Measurements from ENCODE around the gene AKT1. TPM values are rescaled to one million over a fixed set of nuclear protein-coding genes. Genes with fewer than 3 reads are reported as not detected.

Gene AKT1
- total and polyA plus RNA-seq, 2 of the 13 experiments (the other 11 are each of a cell fraction or from before 2014, with no cell fraction given) = 96.2 to 116 TPM

DNA sequence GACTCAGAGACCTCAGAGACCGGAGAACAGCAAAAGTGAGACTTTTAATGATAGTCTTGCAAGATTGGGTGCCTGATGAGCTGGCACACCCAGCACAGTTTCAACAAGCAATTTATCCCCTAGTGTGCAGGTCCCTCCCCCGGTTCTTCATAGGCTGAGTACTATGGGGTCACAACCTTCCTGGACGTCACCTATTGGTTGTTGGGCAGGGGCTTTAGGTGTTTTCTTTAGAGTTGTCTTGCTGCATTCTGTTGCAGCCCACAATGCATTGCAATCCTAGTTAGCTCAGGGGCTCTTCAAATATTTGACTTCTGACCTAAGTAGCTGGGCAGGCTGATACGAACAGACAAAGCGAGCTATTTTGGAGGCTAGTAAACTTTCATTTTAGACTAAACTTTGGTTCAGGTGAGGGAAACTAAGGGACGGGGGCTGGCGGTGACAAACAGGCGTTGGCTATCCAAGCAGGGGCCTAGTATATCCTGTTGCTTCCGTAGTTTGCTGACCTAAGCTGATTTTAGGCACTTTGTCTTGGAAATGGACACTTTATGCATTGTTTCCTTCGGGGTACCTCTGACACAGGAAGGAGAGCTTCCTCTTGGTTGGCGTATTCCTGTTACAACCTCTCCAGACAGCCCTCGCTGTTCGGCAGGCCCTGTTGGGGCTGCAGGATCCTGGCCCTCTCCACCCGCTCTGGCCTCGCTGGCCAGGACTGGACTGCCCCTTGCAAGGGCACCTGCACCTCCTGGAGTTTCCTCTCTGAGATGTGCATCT lies 28.5 kb downstream of the AKT1 start (continued):
- TF ChIP-seq, protein P1, sequence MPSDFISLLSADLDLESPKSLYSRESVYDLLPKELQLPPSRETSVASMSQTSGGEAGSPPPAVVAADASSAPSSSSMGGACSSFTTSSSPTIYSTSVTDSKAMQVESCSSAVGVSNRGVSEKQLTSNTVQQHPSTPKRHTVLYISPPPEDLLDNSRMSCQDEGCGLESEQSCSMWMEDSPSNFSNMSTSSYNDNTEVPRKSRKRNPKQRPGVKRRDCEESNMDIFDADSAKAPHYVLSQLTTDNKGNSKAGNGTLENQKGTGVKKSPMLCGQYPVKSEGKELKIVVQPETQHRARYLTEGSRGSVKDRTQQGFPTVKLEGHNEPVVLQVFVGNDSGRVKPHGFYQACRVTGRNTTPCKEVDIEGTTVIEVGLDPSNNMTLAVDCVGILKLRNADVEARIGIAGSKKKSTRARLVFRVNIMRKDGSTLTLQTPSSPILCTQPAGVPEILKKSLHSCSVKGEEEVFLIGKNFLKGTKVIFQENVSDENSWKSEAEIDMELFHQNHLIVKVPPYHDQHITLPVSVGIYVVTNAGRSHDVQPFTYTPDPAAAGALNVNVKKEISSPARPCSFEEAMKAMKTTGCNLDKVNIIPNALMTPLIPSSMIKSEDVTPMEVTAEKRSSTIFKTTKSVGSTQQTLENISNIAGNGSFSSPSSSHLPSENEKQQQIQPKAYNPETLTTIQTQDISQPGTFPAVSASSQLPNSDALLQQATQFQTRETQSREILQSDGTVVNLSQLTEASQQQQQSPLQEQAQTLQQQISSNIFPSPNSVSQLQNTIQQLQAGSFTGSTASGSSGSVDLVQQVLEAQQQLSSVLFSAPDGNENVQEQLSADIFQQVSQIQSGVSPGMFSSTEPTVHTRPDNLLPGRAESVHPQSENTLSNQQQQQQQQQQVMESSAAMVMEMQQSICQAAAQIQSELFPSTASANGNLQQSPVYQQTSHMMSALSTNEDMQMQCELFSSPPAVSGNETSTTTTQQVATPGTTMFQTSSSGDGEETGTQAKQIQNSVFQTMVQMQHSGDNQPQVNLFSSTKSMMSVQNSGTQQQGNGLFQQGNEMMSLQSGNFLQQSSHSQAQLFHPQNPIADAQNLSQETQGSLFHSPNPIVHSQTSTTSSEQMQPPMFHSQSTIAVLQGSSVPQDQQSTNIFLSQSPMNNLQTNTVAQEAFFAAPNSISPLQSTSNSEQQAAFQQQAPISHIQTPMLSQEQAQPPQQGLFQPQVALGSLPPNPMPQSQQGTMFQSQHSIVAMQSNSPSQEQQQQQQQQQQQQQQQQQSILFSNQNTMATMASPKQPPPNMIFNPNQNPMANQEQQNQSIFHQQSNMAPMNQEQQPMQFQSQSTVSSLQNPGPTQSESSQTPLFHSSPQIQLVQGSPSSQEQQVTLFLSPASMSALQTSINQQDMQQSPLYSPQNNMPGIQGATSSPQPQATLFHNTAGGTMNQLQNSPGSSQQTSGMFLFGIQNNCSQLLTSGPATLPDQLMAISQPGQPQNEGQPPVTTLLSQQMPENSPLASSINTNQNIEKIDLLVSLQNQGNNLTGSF (CRISPR knock-in tag; IDR thresholded peaks at IDR 0.05) = no peak
- TF ChIP-seq, protein P2, sequence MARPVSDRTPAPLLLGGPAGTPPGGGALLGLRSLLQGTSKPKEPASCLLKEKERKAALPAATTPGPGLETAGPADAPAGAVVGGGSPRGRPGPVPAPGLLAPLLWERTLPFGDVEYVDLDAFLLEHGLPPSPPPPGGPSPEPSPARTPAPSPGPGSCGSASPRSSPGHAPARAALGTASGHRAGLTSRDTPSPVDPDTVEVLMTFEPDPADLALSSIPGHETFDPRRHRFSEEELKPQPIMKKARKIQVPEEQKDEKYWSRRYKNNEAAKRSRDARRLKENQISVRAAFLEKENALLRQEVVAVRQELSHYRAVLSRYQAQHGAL (CRISPR knock-in tag; IDR thresholded peaks at IDR 0.05; ENCODE audit: not compliant biosample characterization) = no peak
- TF ChIP-seq, protein P3, sequence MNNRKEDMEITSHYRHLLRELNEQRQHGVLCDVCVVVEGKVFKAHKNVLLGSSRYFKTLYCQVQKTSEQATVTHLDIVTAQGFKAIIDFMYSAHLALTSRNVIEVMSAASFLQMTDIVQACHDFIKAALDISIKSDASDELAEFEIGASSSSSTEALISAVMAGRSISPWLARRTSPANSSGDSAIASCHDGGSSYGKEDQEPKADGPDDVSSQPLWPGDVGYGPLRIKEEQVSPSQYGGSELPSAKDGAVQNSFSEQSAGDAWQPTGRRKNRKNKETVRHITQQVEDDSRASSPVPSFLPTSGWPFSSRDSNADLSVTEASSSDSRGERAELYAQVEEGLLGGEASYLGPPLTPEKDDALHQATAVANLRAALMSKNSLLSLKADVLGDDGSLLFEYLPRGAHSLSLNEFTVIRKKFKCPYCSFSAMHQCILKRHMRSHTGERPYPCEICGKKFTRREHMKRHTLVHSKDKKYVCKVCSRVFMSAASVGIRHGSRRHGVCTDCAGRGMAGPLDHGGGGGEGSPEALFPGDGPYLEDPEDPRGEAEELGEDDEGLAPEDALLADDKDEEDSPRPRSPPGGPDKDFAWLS (CRISPR knock-in tag; IDR thresholded peaks at IDR 0.05; ENCODE audit: borderline replicate concordance) = no peak
- TF ChIP-seq IRF2 (CRISPR knock-in tag; IDR thresholded peaks at IDR 0.05) (peak; percentile 60; the same call in 1 of the 2 replicates), MATR3 (CRISPR knock-in tag; IDR thresholded peaks at IDR 0.05) (no peak), SKI (IDR thresholded peaks at IDR 0.05; ENCODE audit: partially characterized antibody) (no peak), TBX3 (IDR thresholded peaks at IDR 0.05; ENCODE audit: borderline replicate concordance) (0 out of 2 replicates have a peak, but pooled peaks have one; percentile 19), SP4 (CRISPR knock-in tag; IDR thresholded peaks at IDR 0.05) (peak; percentile 16), ZNF484 (CRISPR knock-in tag; IDR thresholded peaks at IDR 0.05; ENCODE audit: borderline replicate concordance, low read depth) (no peak), RFX3 (CRISPR knock-in tag; IDR thresholded peaks at IDR 0.05) (no peak), FOXP1 (IDR thresholded peaks at IDR 0.05) (no peak), FOXP1 (CRISPR knock-in tag; IDR thresholded peaks at IDR 0.05) (peak; percentile 29; the same call in 1 of the 2 replicates), RFX5 (IDR thresholded peaks at IDR 0.05; ENCODE audit: low read depth, low read length) (peak; percentile 30; the same call in 1 of the 2 replicates), ZNF761 (CRISPR knock-in tag; conservative IDR thresholded peaks at IDR 0.05) (no peak), KMT2A (CRISPR knock-in tag; IDR thresholded peaks at IDR 0.05) (peak; percentile 61; the same call in 1 of the 2 replicates)
- TF ChIP-seq, protein P4, sequence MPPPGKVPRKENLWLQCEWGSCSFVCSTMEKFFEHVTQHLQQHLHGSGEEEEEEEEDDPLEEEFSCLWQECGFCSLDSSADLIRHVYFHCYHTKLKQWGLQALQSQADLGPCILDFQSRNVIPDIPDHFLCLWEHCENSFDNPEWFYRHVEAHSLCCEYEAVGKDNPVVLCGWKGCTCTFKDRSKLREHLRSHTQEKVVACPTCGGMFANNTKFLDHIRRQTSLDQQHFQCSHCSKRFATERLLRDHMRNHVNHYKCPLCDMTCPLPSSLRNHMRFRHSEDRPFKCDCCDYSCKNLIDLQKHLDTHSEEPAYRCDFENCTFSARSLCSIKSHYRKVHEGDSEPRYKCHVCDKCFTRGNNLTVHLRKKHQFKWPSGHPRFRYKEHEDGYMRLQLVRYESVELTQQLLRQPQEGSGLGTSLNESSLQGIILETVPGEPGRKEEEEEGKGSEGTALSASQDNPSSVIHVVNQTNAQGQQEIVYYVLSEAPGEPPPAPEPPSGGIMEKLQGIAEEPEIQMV (CRISPR knock-in tag; IDR thresholded peaks at IDR 0.05; ENCODE audit: low read depth) = no peak
- TF ChIP-seq, protein P5, sequence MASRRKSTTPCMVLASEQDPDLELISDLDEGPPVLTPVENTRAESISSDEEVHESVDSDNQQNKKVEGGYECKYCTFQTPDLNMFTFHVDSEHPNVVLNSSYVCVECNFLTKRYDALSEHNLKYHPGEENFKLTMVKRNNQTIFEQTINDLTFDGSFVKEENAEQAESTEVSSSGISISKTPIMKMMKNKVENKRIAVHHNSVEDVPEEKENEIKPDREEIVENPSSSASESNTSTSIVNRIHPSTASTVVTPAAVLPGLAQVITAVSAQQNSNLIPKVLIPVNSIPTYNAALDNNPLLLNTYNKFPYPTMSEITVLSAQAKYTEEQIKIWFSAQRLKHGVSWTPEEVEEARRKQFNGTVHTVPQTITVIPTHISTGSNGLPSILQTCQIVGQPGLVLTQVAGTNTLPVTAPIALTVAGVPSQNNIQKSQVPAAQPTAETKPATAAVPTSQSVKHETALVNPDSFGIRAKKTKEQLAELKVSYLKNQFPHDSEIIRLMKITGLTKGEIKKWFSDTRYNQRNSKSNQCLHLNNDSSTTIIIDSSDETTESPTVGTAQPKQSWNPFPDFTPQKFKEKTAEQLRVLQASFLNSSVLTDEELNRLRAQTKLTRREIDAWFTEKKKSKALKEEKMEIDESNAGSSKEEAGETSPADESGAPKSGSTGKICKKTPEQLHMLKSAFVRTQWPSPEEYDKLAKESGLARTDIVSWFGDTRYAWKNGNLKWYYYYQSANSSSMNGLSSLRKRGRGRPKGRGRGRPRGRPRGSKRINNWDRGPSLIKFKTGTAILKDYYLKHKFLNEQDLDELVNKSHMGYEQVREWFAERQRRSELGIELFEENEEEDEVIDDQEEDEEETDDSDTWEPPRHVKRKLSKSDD (CRISPR knock-in tag; IDR thresholded peaks at IDR 0.05; ENCODE audit: low read depth) = no peak
